Mesodermal cell (in vitro differentiated cells): ENCODE data around the gene DLX2.

Source experiments
- H3K27ac ChIP-seq: 2 replicates; pipeline ENCODE4 v1.7.0; 2013; ENCODE audit warnings: mild to moderate bottlenecking, low read depth, low read length, moderate library complexity; ENCODE audit not compliant: severe bottlenecking
- H3K36me3 ChIP-seq: 2 replicates; pipeline ENCODE4 v1.7.1; 2013; ENCODE audit warnings: mild to moderate bottlenecking, low read length, moderate library complexity; ENCODE audit not compliant: control insufficient read depth, insufficient read depth
- H3K4me1 ChIP-seq: one replicate; pipeline ENCODE4 v1.7.1; 2013; ENCODE audit warnings: mild to moderate bottlenecking, low read length; ENCODE audit not compliant: insufficient read depth, control insufficient read depth, poor library complexity, severe bottlenecking
- H3K4me3 ChIP-seq: 2 replicates; pipeline ENCODE4 v1.7.0; 2013; ENCODE audit warnings: low read length, control low read depth, mild to moderate bottlenecking; ENCODE audit not compliant: insufficient read depth, poor library complexity, severe bottlenecking; ENCODE audit errors: extremely low read depth
- H3K9me3 ChIP-seq: 2 replicates; pipeline ENCODE4 v1.7.1; 2013; ENCODE audit warnings: mild to moderate bottlenecking, low read length, moderate library complexity; ENCODE audit not compliant: control insufficient read depth
- WGBS, 2 experiments: methylation state at CpG; one replicate each; pipeline ENCODE4 v1.1.5; 2013; ENCODE audit warnings: missing lambda C conversion rate in 2 of 2; ENCODE audit not compliant: insufficient coverage in 2 of 2; 5-methylcytosine and 5-hydroxymethylcytosine counted together

Gene DLX2

GRCh38 chr2:172098650-172099471 lies 3.8 kb downstream of the DLX2 start:
- H3K9me3 ChIP-seq, result no peaks in the 10 kb centered on the region
- peak overlapping the region; percentile 61 for H3K4me3 ChIP-seq
- 3 to 4% methylated on average over 43 to 54 of the region's 61 CpGs for WGBS, 2 experiments
- peak overlapping the region; percentile 92 for H3K27ac ChIP-seq
- H3K36me3 ChIP-seq, result peaks cover 4% of the 10 kb centered on the region
- peaks cover 39% of the 10 kb centered on the region for H3K4me1 ChIP-seq

DNA sequence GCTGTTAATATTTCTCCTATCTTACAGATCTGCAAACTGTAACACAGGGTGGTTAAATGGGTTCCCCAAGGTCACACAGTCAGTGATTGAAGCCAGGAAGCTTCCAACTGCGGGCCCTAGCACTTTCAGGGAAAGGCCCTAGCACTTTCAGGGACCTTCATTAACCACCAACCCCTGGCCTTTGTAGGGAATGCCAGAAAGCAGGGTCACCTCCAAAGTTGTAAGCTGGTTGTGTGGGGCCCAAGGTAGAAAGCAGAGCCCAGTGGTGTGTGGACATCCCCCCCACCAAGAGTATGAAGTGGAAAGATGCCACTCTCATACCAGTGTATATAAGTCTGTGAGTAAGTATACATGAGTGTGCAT lies 4.4 kb downstream of the DLX2 start:
- H3K4me1 ChIP-seq, result peaks cover 40% of the 10 kb centered on the region
- peak overlapping the region; percentile 92 for H3K27ac ChIP-seq
- WGBS, 2 experiments, result no CpG with 5 or more reads among the region's 1 CpG
- H3K36me3 ChIP-seq, result peaks cover 4% of the 10 kb centered on the region
- H3K4me3 ChIP-seq, result peak overlapping the region; percentile 61
- no peaks in the 10 kb centered on the region for H3K9me3 ChIP-seq

- peak overlapping the region; percentile 45 for H3K4me3 ChIP-seq
- 25 to 26% methylated on average over 5 to 9 of the region's 9 CpGs for WGBS, 2 experiments
Observed at GRCh38 chr2:172097557-172098131, 5.1 kb downstream of the DLX2 start.

DNA sequence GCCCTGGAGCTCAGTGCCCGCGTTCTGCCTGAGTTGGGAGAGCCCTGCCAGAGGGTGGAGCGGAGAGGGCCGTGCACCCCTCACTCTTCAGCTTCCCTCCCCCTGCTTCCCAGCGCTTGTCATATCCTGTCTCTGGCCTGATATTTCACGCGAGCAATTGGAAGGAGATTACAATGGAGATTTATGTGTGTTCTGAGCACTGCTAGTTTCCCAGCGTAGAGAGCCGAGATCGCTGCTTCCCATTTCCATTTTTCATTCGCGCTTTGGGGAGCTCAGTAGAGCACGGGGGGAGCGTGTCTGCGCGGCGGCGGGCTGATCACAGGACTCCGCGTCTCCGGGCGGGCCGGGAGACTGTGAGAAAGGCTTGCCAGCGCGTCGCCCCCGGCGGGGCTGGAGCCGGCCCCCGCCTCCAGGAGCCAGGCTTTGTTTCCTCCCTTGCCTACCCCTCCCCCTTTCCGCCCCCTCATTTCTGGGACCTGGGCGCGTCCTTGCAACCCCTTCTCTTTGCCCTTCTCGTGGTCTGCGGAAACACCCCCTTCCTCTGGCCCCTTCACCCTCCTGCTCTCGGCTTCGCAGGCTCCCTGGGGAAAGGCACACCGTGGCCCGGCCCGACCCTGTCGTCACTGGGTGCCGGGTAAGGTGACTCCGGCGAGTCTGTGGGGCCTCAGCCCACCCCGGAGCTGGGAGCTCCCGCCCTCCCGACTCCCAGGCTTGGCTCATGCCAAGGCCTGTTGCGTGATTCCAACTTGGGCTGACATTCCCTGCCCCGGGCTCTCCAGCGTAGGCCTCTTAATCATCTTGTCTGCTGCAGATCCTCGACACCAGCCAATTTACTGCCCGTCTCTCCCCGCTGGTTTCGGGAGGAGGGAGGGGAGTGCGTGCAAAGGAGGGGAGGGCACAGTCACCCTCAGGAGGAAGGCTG lies 5.8 kb downstream of the DLX2 start:
- 1 to 3% methylated on average over 15 to 32 of the region's 55 CpGs for WGBS, 2 experiments
- Histone ChIP-seq H3K9me3 (no peaks in the 10 kb centered on the region), H3K4me3 (peak overlapping the region; percentile 45), H3K36me3 (peaks cover 4% of the 10 kb centered on the region), H3K4me1 (peaks cover 38% of the 10 kb centered on the region), H3K27ac (peak overlapping the region; percentile 93)

More at GRCh38 chr2:172097557-172098131, 5.1 kb downstream of the DLX2 start:
- Histone ChIP-seq H3K9me3 (no peaks in the 10 kb centered on the region), H3K4me1 (peaks cover 38% of the 10 kb centered on the region), H3K27ac (peak overlapping the region; percentile 93), H3K36me3 (peaks cover 4% of the 10 kb centered on the region)

DNA sequence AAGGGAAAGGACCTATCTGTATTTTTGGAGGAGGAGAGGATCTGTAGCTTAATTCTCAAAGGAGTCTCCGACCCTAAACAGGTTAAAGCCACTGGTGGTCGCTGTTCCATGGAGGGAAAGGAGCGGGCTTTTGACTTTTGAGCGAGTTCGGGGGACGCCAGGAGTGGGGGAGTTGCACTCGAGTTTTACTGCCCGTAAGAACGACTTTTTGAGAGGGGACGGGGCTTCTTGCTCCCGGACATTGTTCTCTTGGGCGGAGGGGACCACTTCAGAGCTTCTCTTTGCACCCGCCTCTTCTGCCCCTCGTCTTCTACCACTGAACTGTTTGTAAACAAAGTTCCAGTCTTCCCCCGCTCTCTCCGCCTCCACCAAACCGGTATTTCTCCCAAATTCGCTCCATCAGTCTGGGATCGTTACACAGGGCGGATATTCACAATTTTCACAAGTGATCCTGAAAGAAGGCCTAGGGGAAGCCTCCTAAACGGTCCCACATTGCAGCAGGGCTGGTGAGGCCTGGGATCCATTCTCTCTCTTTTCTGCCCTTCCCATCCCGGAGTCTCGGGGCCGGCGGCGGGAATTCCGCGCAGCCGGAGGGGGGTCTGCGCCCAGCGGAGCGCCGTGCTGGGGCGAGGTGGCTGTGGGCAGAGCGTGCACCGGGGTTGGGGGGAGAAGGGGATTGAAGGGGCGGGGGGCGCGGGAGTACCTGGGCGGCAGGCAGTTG lies 6.6 kb downstream of the DLX2 start:
- Histone ChIP-seq H3K36me3 (peaks cover 4% of the 10 kb centered on the region), H3K4me3 (peak overlapping the region; percentile 45), H3K4me1 (peaks cover 38% of the 10 kb centered on the region), H3K27ac (peak overlapping the region; percentile 93), H3K9me3 (no peaks in the 10 kb centered on the region)
- 1% methylated on average over 21 to 24 of the region's 40 CpGs for WGBS, 2 experiments

- Histone ChIP-seq H3K36me3 (peaks cover 4% of the 10 kb centered on the region), H3K4me3 (peak overlapping the region; percentile 45), H3K27ac (peak overlapping the region; percentile 93), H3K9me3 (no peaks in the 10 kb centered on the region), H3K4me1 (peaks cover 38% of the 10 kb centered on the region)
- whole genome bisulfite sequencing, 2 experiments, result 0% methylated on average over 31 to 38 of the region's 51 CpGs
Observed at GRCh38 chr2:172095146-172095904, 7.4 kb downstream of the DLX2 start.

DNA sequence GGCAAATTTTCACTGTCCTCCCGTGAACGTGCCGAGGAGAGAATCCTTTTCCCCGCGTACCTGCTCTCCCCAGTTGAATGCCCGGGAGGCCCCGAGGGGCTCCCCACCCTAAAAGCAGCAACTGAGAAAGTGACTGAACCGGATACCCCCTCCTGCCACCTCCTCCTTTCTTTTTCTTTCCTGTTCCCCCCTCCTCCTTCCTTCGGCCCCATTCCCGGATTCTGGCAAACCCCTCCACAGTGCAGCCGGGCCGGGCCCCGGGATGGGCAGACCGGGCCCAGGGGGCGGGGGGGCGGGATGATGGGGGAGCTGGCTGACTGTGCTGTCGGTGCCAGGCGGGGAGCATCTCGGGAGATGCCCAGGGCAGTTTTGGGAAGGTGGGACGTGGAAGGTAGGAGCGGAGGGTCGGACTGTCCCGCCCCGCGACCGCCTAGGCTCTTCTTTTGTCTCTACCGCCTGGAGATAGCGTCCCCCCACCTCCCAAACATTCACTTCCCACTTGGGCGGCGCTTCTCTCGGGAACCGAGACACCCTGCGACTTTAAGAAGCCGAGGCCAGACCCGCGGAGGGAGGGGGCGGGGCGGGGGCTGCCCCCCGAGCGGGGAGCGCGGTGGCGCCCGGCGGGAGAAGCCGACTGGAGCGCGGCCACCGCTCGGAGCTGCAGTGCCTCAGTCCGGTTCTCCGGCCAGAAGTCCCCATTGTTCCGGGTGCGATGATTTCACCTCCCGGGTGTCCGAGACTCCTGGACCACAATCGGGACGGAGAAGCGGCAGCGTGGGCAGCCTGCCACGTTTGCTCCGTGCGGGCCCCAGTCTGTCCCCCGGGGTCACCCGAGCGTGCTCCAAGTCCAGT lies 8.2 kb downstream of the DLX2 start:
- 0% methylated on average over 38 to 49 of the region's 66 CpGs for WGBS, 2 experiments
- Histone ChIP-seq H3K9me3 (no peaks in the 10 kb centered on the region), H3K4me3 (peak overlapping the region; percentile 45), H3K4me1 (peaks cover 37% of the 10 kb centered on the region), H3K36me3 (no peaks in the 10 kb centered on the region), H3K27ac (peak overlapping the region; percentile 93)

DNA sequence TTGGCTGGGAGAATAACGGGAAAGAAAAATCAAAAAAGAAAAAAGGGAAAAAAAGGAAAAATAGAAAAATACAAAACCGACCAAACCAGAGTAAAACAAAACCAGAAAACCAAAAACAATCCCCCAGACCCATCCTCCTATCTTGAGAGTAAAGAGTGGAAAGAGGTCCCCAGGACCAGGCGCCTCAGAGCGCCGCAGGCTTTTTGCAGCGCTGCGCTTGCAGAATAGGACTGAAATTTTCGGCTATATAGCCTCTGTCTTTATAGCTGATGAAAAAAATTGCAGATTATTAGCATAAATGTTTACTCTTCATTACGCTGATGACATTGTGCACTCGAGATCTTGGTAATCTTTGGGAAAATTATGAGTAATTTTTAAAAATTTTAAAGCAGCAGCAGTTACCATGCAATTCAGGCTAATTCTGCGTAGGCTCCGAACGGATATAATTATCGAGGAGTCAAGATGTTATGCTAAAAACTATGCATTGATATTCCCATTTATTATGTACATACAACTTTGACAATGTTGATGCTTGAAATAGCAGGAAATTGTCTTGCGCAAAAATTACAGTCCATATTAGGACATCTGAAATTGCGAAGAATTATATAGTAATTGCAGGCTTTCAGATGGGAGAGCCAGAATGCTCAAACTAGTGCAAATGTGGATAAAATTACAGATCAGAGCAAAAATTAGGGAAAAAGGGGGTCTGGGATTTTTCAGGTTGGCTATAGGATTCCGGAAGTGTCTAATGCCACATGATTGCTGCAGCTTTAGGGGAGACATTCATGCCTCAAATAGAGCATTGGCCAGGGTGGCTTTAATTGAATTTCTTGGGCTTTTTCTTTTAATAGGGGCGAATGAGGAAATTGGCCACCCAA lies 9.0 kb downstream of the DLX2 start:
- no peaks in the 10 kb centered on the region for H3K9me3 ChIP-seq
- H3K27ac ChIP-seq, result peak overlapping the region; percentile 41
- 0 to 3% methylated on average over 3 to 9 of the region's 18 CpGs for WGBS, 2 experiments
- peak overlapping the region; percentile 45 for H3K4me3 ChIP-seq
- H3K36me3 ChIP-seq, result no peaks in the 10 kb centered on the region
- peaks cover 35% of the 10 kb centered on the region for H3K4me1 ChIP-seq
